Stimulated activated CD8-positive, alpha-beta memory T cell treated with anti-CD3 and anti-CD28 coated beads, Interleukin-15, amount 100 ng/mL, for 48 hours (primary cell): Measurements from ENCODE around the gene TRPM2.

Experiments used
- DNase-seq, 2 donors: peaks; one replicate each; pipeline ENCODE4 v3.0.0-alpha.2; 2020; ENCODE audit warnings: low read depth in 2 of 2

TRPM2 gene

GRCh38 chr21:44322621-44323325 is 30.6 kb upstream of the TRPM2 start:
- DNase-seq = no peak

- no peak for DNase-seq
These were observed 29.8 kb upstream of the TRPM2 start for GRCh38 chr21:44323591-44323990.

GRCh38 chr21:44324106-44324853 is 29.1 kb upstream of the TRPM2 start:
- DNase-seq = no peak

- DNase-seq = no peak
These were observed 28.6 kb upstream of the TRPM2 start for GRCh38 chr21:44324854-44325107.

GRCh38 chr21:44325386-44326271 is 27.8 kb upstream of the TRPM2 start:
- DNase-seq = no peak

- no peak for DNase-seq
These were observed 27.2 kb upstream of the TRPM2 start for GRCh38 chr21:44326272-44326647.

GRCh38 chr21:44326716-44327602 is 26.5 kb upstream of the TRPM2 start:
- no peak for DNase-seq

- DNase-seq = no peak
These were observed 25.8 kb upstream of the TRPM2 start for GRCh38 chr21:44327603-44327974.

- DNase-seq = no peak
These were observed 25.1 kb upstream of the TRPM2 start for GRCh38 chr21:44328242-44328895.

GRCh38 chr21:44329086-44329889 is 24.1 kb upstream of the TRPM2 start:
- no peak for DNase-seq

GRCh38 chr21:44329971-44330681 is 23.3 kb upstream of the TRPM2 start:
- no peak for DNase-seq

GRCh38 chr21:44330698-44331097 is 22.7 kb upstream of the TRPM2 start:
- DNase-seq = no peak

- DNase-seq = no peak
These were observed 22.2 kb upstream of the TRPM2 start for GRCh38 chr21:44331209-44331608.

- DNase-seq = no peak
These were observed 21.6 kb upstream of the TRPM2 start for GRCh38 chr21:44331650-44332307.

- no peak for DNase-seq
These were observed 21.0 kb upstream of the TRPM2 start for GRCh38 chr21:44332383-44332782.

GRCh38 chr21:44332965-44333364 is 20.5 kb upstream of the TRPM2 start:
- DNase-seq = no peak

- DNase-seq = no peak
These were observed 19.7 kb upstream of the TRPM2 start for GRCh38 chr21:44333509-44334328.

- DNase-seq = no peak
These were observed 18.9 kb upstream of the TRPM2 start for GRCh38 chr21:44334329-44335030.
